WERI-Rb-1 (cell line): ENCODE measurements around the gene TGFB1I1.

Source experiments
- DNase-seq: peaks from one replicate; pipeline ENCODE4 v3.0.0-alpha.2; 2020
- H3K27ac ChIP-seq: fragments of 250-450 bp; sonication (Bioruptor Pico); 2 replicates; pipeline ENCODE4 v1.5.1; 2020; ENCODE audit warnings: mild to moderate bottlenecking, moderate library complexity
- H3K27me3 ChIP-seq: fragments of 250-450 bp; sonication (Bioruptor Pico); 2 replicates; pipeline ENCODE4 v1.5.1; 2021; ENCODE audit warnings: mild to moderate bottlenecking, low read depth, moderate library complexity; ENCODE audit not compliant: insufficient read depth, severe bottlenecking
- H3K36me3 ChIP-seq: fragments of 250-450 bp; sonication (Bioruptor Pico); 2 replicates; pipeline ENCODE4 v1.5.1; 2020; ENCODE audit warnings: mild to moderate bottlenecking, moderate library complexity
- H3K4me3 ChIP-seq: 2 replicates; pipeline ENCODE4 v1.5.1; 2011; ENCODE audit warnings: low read depth, mild to moderate bottlenecking, control low read depth, low read length
- H3K9me3 ChIP-seq: fragments of 250-450 bp; sonication (Bioruptor Pico); 2 replicates; pipeline ENCODE4 v1.5.1; 2021; ENCODE audit warnings: mild to moderate bottlenecking, moderate library complexity; ENCODE audit not compliant: severe bottlenecking
- CTCF ChIP-seq: IDR thresholded peaks from 2 replicates; pipeline ENCODE4 v1.5.1; 2011; ENCODE audit warnings: low read depth, mild to moderate bottlenecking, control low read depth, inconsistent platforms, low read length

The TGFB1I1 gene

GRCh38 chr16:31451201-31451600 is 20.8 kb upstream of the TGFB1I1 start:
- no peak for DNase-seq
- TF ChIP-seq CTCF = no peak
- peak overlapping the region; percentile 39 for H3K27ac ChIP-seq
- H3K4me3 ChIP-seq = no peak overlapping the region
- no peaks in the 10 kb centered on the region for H3K27me3 ChIP-seq
- H3K36me3 ChIP-seq = no peaks in the 10 kb centered on the region
- no peaks in the 10 kb centered on the region for H3K9me3 ChIP-seq

- Histone ChIP-seq H3K27ac (peak overlapping the region; percentile 39), H3K9me3 (no peaks in the 10 kb centered on the region), H3K27me3 (no peaks in the 10 kb centered on the region), H3K4me3 (no peak overlapping the region), H3K36me3 (no peaks in the 10 kb centered on the region)
- peak; percentile 95 for DNase-seq
- TF ChIP-seq CTCF = peak; percentile 71
These were observed 20.1 kb upstream of the TGFB1I1 start for GRCh38 chr16:31451681-31452351.

- 0 out of 2 replicates have a peak, but pooled peaks cover 3% of the 10 kb centered on the region for H3K36me3 ChIP-seq
- DNase-seq = no peak
- no peaks in the 10 kb centered on the region for H3K27me3 ChIP-seq
- TF ChIP-seq CTCF = no peak
- no peak overlapping the region for H3K4me3 ChIP-seq
- no peak overlapping the region for H3K27ac ChIP-seq
- H3K9me3 ChIP-seq = no peaks in the 10 kb centered on the region
These were observed 19.3 kb upstream of the TGFB1I1 start for GRCh38 chr16:31452631-31453106.

DNA sequence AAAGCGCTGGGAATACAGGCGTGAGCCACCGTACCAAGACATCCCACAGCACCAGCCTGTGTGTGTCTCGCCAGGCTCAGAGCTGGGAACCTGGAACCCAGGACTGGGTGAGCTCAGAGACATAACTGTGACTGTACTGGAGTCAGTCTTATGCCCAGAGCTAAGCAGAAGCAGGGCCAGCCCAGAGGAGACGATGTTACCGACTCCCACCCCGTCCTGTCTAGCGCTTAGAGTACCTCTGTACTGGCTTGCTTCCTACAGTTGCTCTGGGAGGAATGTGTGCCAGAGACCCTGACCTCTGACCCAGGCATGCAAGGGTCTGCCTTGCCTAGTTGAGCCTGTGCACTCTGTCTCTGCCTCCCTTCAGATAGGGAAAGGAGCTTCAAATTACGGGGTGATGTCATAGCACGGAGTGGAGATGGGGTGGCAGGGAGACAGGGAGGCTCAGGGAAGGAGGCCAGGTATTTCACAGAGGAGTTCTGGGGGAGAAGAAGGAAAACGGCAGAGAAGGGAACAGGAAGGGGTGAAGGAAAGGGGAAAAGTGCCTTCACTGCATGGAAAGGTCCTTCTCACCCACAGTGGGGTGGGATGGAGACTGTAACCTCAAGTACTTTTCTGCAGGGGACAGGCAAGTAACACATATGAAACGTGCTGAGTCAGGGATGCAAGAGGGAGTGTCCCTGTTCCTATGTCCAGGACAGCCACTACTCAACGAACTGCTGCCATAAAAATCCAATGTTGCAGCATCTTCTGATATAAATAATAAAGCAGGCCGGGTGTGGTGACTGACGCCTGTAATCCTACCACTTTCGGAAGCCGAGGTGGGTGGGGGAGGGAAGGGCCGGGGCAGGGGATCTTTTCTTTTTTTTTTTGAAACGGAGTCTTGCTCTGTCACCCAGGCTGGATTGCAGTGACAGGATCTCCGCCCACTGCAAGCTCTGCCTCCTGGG is 18.4 kb upstream of the TGFB1I1 start:
- no peak overlapping the region for H3K27ac ChIP-seq
- H3K9me3 ChIP-seq = no peaks in the 10 kb centered on the region
- TF ChIP-seq CTCF = no peak
- no peak for DNase-seq
- no peaks in the 10 kb centered on the region for H3K27me3 ChIP-seq
- H3K36me3 ChIP-seq = peaks cover 3% of the 10 kb centered on the region; the same call in 1 of the 2 replicates
- H3K4me3 ChIP-seq = no peak overlapping the region

DNA sequence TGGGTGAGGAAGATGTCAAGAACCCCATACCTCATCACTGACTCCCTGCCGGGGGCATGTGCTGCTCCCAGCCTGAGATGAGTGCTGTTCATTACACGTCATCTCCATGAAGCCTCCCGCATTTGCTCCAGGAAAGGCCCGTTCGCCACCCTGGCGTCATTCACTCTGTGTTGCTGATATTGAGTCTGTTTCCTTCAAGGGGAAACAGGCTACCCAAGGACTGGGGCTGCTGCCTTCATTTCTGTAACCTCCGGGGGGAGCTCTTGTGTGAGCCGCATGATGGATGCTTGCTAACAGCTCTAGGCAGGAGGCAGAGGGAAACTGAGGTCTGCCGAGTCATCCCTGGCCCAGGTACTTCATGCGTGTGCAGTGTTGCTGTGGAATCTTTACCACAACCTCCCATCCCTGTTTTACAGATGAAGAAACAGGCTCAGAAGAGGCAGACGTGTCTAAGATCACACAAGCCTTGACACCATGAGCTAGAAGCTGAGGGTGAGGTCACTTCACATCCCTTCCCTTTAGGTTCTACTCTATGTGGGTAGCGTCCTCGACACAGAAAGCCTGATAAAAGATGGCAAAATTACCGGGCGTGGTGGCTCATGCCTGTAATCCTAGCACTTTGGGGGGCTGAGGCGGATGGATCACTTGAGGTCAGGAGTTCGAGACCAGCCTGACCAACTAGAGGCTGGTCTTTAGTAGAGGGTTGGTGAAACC is 16.2 kb upstream of the TGFB1I1 start:
- H3K9me3 ChIP-seq = no peaks in the 10 kb centered on the region
- peak; percentile 43 for DNase-seq
- TF ChIP-seq CTCF = peak; percentile 77
- H3K27me3 ChIP-seq = no peaks in the 10 kb centered on the region
- no peak overlapping the region for H3K27ac ChIP-seq
- no peak overlapping the region for H3K4me3 ChIP-seq
- H3K36me3 ChIP-seq = peaks cover 6% of the 10 kb centered on the region
